SK-N-MC (cell line): Measurements from ENCODE around the gene RNF187.

Experiments used
- DNase-seq: peaks from one replicate; pipeline ENCODE4 v3.0.0-alpha.2; 2011; ENCODE audit warnings: low read depth, low spot score
- H3K27ac ChIP-seq: fragments of 200-600 bp; sonication (generic); 2 replicates; pipeline ENCODE4 v1.5.1; 2016; ENCODE audit warnings: mixed run types
- H3K36me3 ChIP-seq: fragments of 200-600 bp; sonication (generic); 2 replicates; pipeline ENCODE4 v1.6.1; 2017; ENCODE audit warnings: antibody characterized with exemption, low read length, mixed read lengths; ENCODE audit not compliant: insufficient read depth
- H3K4me3 ChIP-seq: fragments of 200-600 bp; sonication (generic); 2 replicates; pipeline ENCODE4 v1.5.1; 2016
- H3K9ac ChIP-seq: fragments of 200-600 bp; sonication (generic); 2 replicates; pipeline ENCODE4 v1.8.0; 2017; ENCODE audit warnings: mixed run types, mixed read lengths; ENCODE audit not compliant: insufficient read length
- H3K9me3 ChIP-seq: fragments of 200-600 bp; sonication (generic); 2 replicates; pipeline ENCODE4 v1.6.1; 2017; ENCODE audit warnings: low read depth, mild to moderate bottlenecking, antibody characterized with exemption, low read length, moderate library complexity, mixed read lengths
- EZH2 ChIP-seq: fragments of 200-600 bp; sonication (generic); IDR thresholded peaks from one replicate; pipeline ENCODE4 v1.6.1; 2017; ENCODE audit warnings: antibody characterized with exemption
- FOXP2 ChIP-seq: optimal IDR thresholded peaks from 2 replicates; pipeline ENCODE3; 2011; ENCODE audit warnings: mild to moderate bottlenecking, moderate library complexity; ENCODE audit not compliant: insufficient read depth; ENCODE audit errors: extremely low read length, control extremely low read depth
- POLR2AphosphoS5 ChIP-seq: IDR thresholded peaks from 2 replicates; pipeline ENCODE4 v1.6.1; 2012; ENCODE audit warnings: mild to moderate bottlenecking, low read depth, low read length, borderline replicate concordance

RNF187 gene

DNA sequence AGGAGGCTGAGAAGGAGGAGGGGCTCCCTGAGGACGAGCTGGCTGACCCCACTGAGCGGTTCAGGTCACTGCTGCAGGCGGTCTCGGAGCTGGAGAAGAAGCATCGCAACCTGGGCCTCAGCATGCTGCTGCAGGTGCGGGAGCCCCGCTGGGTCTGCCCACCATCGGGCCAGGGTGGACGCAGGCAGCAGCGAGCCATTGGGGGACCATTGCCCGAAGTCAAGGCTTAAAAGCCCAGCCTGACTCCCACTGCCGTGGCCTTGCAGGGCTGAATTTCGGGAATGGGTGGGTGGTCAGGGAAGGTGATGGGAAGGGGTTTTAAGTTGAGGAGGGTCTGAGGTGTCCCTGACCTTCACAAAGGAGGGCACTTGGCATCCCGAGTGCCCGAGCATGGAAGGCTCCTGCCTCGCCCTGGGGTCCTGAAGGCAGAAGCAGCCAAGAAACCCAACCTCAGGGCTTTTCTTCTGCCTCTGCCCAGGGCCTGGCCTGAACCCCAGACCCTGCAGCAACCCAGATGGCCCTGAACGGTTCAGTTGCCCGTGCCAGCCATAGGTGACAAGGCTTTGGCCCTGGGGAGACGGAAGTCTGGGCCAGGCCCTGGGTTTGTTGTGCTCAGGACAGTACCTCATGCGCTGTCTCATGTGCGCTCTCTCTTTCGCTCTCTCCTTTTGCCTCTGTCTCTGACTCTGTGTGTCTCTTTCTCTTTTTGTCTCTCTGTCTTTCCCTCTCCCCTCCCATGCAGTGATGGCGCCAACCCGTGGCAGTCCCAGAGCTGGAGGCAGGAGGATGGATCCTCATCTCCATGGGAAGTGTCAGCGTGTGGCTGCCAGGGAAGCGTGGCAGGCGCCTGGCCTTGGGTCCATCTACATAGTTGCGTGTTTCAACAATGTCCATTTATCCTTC lies 6.2 kb downstream of the RNF187 start:
- no peak overlapping the region for H3K4me3 ChIP-seq
- TF ChIP-seq POLR2AphosphoS5 (no peak), FOXP2 (no peak), EZH2 (no peak)
- no peak overlapping the region for H3K27ac ChIP-seq
- no peak for DNase-seq
- no peak overlapping the region for H3K9ac ChIP-seq
- H3K9me3 ChIP-seq = no peaks in the 10 kb centered on the region
- H3K36me3 ChIP-seq = peaks cover 57% of the 10 kb centered on the region

- Histone ChIP-seq H3K9me3 (no peaks in the 10 kb centered on the region), H3K36me3 (peaks cover 57% of the 10 kb centered on the region), H3K4me3 (no peak overlapping the region), H3K9ac (no peak overlapping the region), H3K27ac (no peak overlapping the region)
- TF ChIP-seq POLR2AphosphoS5 (no peak), FOXP2 (no peak), EZH2 (no peak)
- no peak for DNase-seq
Observed at GRCh38 chr1:228494044-228494353, 6.8 kb downstream of the RNF187 start.

- H3K27ac ChIP-seq = no peak overlapping the region
- no peak for TF ChIP-seq EZH2
- no peak for TF ChIP-seq POLR2AphosphoS5
- no peak for TF ChIP-seq FOXP2
Observed at GRCh38 chr1:228494391-228494790, 7.2 kb downstream of the RNF187 start.

DNA sequence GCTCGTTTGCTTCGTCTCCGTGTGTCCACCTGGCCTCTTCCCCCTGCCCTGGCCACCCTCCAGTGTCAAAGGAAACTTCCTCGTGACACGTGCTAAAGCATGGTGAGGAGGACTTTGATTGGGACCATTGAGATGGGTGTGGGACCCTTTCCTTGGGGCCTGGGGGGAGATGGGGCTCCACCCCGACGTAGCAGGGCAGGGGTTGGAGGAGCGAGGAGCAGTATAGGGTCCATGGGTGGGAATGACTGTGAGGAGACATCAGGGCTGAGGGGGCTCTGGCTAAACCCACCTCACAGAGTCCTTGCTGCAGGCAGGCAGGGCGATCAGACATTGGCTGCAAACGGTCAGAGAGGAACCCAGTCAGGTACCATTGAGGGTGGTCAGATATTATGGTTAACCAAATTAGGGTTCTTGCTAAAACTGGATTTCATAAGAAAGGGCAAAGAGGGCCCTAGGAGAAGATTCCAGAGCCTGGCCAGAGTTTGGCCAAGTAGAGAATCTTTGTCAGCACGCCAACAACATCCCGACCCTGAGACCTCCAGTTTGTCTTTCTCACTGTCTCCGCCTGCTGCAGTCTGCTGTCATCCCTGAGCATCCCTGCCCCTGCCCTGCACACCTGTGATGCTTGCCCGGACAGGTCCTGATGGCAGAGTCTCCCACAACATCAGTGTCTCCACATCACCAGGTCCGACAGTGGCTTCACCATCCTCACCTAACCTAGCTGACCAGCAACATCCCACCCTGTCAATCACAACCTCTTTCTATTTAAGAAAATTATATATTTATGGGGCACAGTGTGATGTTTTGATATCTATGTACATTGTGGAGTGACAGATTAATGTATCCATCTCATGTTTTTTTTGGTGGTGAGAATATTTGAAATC lies 8.0 kb downstream of the RNF187 start:
- H3K9ac ChIP-seq = no peak overlapping the region
- no peak overlapping the region for H3K4me3 ChIP-seq
- H3K36me3 ChIP-seq = peaks cover 48% of the 10 kb centered on the region
- DNase-seq = no peak
- no peak for TF ChIP-seq POLR2AphosphoS5
- TF ChIP-seq EZH2 = no peak
- TF ChIP-seq FOXP2 = no peak
- no peak overlapping the region for H3K27ac ChIP-seq
- H3K9me3 ChIP-seq = no peaks in the 10 kb centered on the region

More at GRCh38 chr1:228494391-228494790, 7.2 kb downstream of the RNF187 start:
- peaks cover 55% of the 10 kb centered on the region for H3K36me3 ChIP-seq
- no peaks in the 10 kb centered on the region for H3K9me3 ChIP-seq
- no peak overlapping the region for H3K4me3 ChIP-seq
- no peak for DNase-seq
- no peak overlapping the region for H3K9ac ChIP-seq

GRCh38 chr1:228496084-228496483 lies 8.9 kb downstream of the RNF187 start:
- Histone ChIP-seq H3K36me3 (peaks cover 39% of the 10 kb centered on the region; the same call in 1 of the 2 replicates), H3K9ac (no peak overlapping the region), H3K9me3 (no peaks in the 10 kb centered on the region), H3K27ac (no peak overlapping the region), H3K4me3 (no peak overlapping the region)
- no peak for TF ChIP-seq POLR2AphosphoS5
- TF ChIP-seq FOXP2 = no peak
- TF ChIP-seq EZH2 = no peak
- DNase-seq = no peak

DNA sequence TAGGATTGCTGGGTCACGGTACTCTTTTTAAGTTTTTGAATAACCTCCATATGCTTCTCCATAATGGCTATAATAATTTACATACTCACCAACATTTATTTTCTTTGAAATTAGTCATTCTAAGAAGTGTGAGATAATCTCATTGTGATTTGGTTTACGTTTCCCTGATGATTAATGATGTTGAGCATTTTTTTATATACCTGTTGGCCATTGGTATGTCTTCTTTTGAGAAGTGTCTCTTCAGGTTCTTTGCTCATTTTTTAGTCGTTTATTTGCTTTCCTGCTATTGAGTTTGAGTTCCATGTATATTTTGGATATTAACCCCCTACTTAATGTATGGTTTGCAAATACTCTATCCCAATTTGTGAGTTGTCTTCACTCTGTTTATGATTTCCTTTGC lies 9.3 kb downstream of the RNF187 start:
- peaks cover 35% of the 10 kb centered on the region; the same call in 1 of the 2 replicates for H3K36me3 ChIP-seq
- no peak overlapping the region for H3K4me3 ChIP-seq
- H3K9me3 ChIP-seq = no peaks in the 10 kb centered on the region
- H3K9ac ChIP-seq = no peak overlapping the region
- no peak for TF ChIP-seq EZH2
- no peak for TF ChIP-seq POLR2AphosphoS5
- no peak for TF ChIP-seq FOXP2
- H3K27ac ChIP-seq = no peak overlapping the region
- no peak for DNase-seq

DNA sequence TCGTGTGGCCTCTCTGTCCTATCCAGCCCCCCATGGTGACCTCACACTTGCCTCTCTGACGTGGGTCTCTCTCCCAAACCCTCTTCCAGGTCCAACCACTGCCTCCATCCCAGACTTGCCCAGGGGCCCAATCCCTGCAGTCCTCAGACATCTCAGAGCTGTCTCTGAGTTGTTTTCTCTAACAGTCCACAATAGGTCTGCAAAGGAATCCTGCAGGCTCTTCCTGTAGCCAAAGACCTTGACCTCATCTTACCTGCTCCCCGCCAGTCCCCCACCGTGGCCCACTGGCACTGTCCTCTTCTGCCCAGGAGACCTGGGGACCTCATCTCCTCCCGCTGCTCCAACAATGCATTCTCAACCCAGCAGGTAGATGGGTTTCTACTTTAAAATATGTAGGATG lies 10.0 kb downstream of the RNF187 start:
- H3K4me3 ChIP-seq = no peak overlapping the region
- no peak for DNase-seq
- TF ChIP-seq POLR2AphosphoS5 (no peak), EZH2 (no peak), FOXP2 (no peak)
- H3K27ac ChIP-seq = no peak overlapping the region
- H3K36me3 ChIP-seq = peaks cover 29% of the 10 kb centered on the region; the same call in 1 of the 2 replicates
- no peaks in the 10 kb centered on the region for H3K9me3 ChIP-seq
- no peak overlapping the region for H3K9ac ChIP-seq

DNA sequence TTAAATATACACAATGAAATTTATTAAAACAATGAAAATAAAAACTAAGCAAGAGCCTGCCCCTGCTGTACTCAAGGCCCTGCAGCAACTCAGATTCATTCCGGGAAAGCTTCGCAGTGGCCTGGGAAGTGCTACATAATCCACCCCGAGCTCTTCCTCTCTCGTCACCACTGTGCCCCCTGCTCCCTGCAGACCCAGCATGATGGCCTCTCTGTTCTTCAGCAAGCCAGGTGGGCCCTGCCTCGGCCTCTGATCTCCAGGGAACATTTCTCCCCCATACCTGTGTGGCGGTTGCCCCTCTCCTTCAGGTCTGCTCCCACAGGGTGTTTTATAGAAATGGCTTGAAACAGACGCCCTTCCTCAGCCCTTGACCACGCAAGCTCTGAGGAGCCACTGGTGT lies 10.6 kb downstream of the RNF187 start:
- Histone ChIP-seq H3K36me3 (peaks cover 26% of the 10 kb centered on the region; the same call in 1 of the 2 replicates), H3K9me3 (no peaks in the 10 kb centered on the region), H3K9ac (no peak overlapping the region), H3K27ac (no peak overlapping the region), H3K4me3 (no peak overlapping the region)
- TF ChIP-seq EZH2 = no peak
- TF ChIP-seq FOXP2 = no peak
- TF ChIP-seq POLR2AphosphoS5 = no peak
- DNase-seq = no peak
